ENCODE results near the gene MTMR1.

MTMR1 gene

GRCh38 chrX:150692296-150692695, 900 bp upstream of the MTMR1 start:
- Histone ChIP-seq H3K36me3 (ENCODE audit: control insufficient read depth, low read length) (peaks cover 25% of the 10 kb centered on the region), H4K20me1 (ENCODE audit: control insufficient read depth, insufficient read depth, low read depth, low read length) (no peaks in the 10 kb centered on the region), H3K27me3 (ENCODE audit: control insufficient read depth, low read length) (no peaks in the 10 kb centered on the region), H3K4me1 (ENCODE audit: control insufficient read depth, low read length) (peaks cover 51% of the 10 kb centered on the region), H3K9me2 (replicated peaks; ENCODE audit: control insufficient read depth, low read length) (no peaks in the 10 kb centered on the region), H3K4me3 (ENCODE audit: low read length) (peak overlapping the region; percentile 83), H3K79me2 (ENCODE audit: control insufficient read depth, low read length) (peaks cover 40% of the 10 kb centered on the region), H3K27ac (ENCODE audit: low read depth, low read length) (peak overlapping the region; percentile 76), H3K4me2 (ENCODE audit: low read length) (peak overlapping the region; percentile 88), H3F3A (ENCODE audit: control insufficient read depth, insufficient read depth) (peaks cover 8% of the 10 kb centered on the region), H3K9me3 (ENCODE audit: control insufficient read depth, insufficient read depth, low read length) (no peaks in the 10 kb centered on the region)
- TF ChIP-seq EZH2phosphoT487 (IDR thresholded peaks at IDR 0.05; ENCODE audit: borderline replicate concordance, low read length) (no peak), CTCF (IDR thresholded peaks at IDR 0.05; ENCODE audit: low read depth, low read length, poor library complexity, severe bottlenecking) (no peak)

- H3K9me2 ChIP-seq (replicated peaks; ENCODE audit: control insufficient read depth, low read length) = no peaks in the 10 kb centered on the region
- no peaks in the 10 kb centered on the region for H3K27me3 ChIP-seq (ENCODE audit: control insufficient read depth, low read length)
- peak overlapping the region; percentile 94 for H3K27ac ChIP-seq (ENCODE audit: low read depth, low read length)
- H3K4me2 ChIP-seq (ENCODE audit: low read length) = peak overlapping the region; percentile 81
- H3K4me1 ChIP-seq (ENCODE audit: control insufficient read depth, low read length) = peaks cover 49% of the 10 kb centered on the region
- peaks cover 53% of the 10 kb centered on the region for H3K79me2 ChIP-seq (ENCODE audit: control insufficient read depth, low read length)
- TF ChIP-seq EZH2phosphoT487 (IDR thresholded peaks at IDR 0.05; ENCODE audit: borderline replicate concordance, low read length) = no peak
- no peak for TF ChIP-seq CTCF (IDR thresholded peaks at IDR 0.05; ENCODE audit: low read depth, low read length, poor library complexity, severe bottlenecking)
- peaks cover 32% of the 10 kb centered on the region for H3K36me3 ChIP-seq (ENCODE audit: control insufficient read depth, low read length)
- peak overlapping the region; percentile 77 for H3K4me3 ChIP-seq (ENCODE audit: low read length)
- no peaks in the 10 kb centered on the region for H4K20me1 ChIP-seq (ENCODE audit: control insufficient read depth, insufficient read depth, low read depth, low read length)
- peaks cover 8% of the 10 kb centered on the region for H3F3A ChIP-seq (ENCODE audit: control insufficient read depth, insufficient read depth)
- no peaks in the 10 kb centered on the region for H3K9me3 ChIP-seq (ENCODE audit: control insufficient read depth, insufficient read depth, low read length)
Observed at GRCh38 chrX:150693725-150694574, 754 bp downstream of the MTMR1 start.

- H3K9me2 ChIP-seq (replicated peaks; ENCODE audit: control insufficient read depth, low read length) = no peaks in the 10 kb centered on the region
- H3K4me3 ChIP-seq (ENCODE audit: low read length) = peak overlapping the region; percentile 77
- H3K4me2 ChIP-seq (ENCODE audit: low read length) = peak overlapping the region; percentile 81
- no peaks in the 10 kb centered on the region for H3K9me3 ChIP-seq (ENCODE audit: control insufficient read depth, insufficient read depth, low read length)
- TF ChIP-seq EZH2phosphoT487 (IDR thresholded peaks at IDR 0.05; ENCODE audit: borderline replicate concordance, low read length) (no peak), CTCF (IDR thresholded peaks at IDR 0.05; ENCODE audit: low read depth, low read length, poor library complexity, severe bottlenecking) (no peak)
- no peaks in the 10 kb centered on the region for H4K20me1 ChIP-seq (ENCODE audit: control insufficient read depth, insufficient read depth, low read depth, low read length)
- no peaks in the 10 kb centered on the region for H3K27me3 ChIP-seq (ENCODE audit: control insufficient read depth, low read length)
- H3F3A ChIP-seq (ENCODE audit: control insufficient read depth, insufficient read depth) = peaks cover 8% of the 10 kb centered on the region
- peaks cover 61% of the 10 kb centered on the region for H3K79me2 ChIP-seq (ENCODE audit: control insufficient read depth, low read length)
- peaks cover 41% of the 10 kb centered on the region for H3K36me3 ChIP-seq (ENCODE audit: control insufficient read depth, low read length)
- peak overlapping the region; percentile 94 for H3K27ac ChIP-seq (ENCODE audit: low read depth, low read length)
- H3K4me1 ChIP-seq (ENCODE audit: control insufficient read depth, low read length) = peaks cover 51% of the 10 kb centered on the region
Observed at GRCh38 chrX:150694738-150695410, 1.7 kb downstream of the MTMR1 start.
